RKO (cell line): ENCODE measurements around the gene SLC25A21.
"Not testable (repeated sequence)": the region's sequence is repeated elsewhere in the genome, so short reads cannot be mapped to it uniquely, and the experiment has no call there.

Experiments
- DNase-seq: peaks from one replicate; pipeline ENCODE4 v3.0.0-alpha.2; 2016; ENCODE audit warnings: low spot score

Gene SLC25A21

DNA sequence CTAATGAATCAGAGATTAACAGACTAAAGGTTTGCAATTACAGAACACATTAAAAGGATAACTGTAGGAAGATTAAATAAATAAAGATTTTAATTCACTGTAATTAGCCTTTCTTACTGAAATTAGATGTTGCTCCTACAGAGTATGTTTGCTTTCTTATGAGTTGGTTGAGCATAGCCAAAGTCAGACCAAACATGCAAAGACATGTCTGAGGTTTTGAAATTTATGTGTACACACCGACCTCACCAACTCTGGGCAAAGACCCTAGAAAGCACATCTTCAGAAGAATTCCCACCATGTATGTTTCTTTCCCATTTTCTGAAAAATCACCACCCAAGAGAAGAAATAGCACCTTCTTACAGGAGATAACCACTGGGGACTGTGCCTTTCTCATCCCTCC, 351.5 kb downstream of the SLC25A21 start:
- DNase-seq: no peak

- DNase-seq: no peak
These were observed 352.2 kb downstream of the SLC25A21 start for GRCh38 chr14:36820111-36820709.

- DNase-seq: no peak
These were observed 353.5 kb downstream of the SLC25A21 start for GRCh38 chr14:36818794-36819384.

DNA sequence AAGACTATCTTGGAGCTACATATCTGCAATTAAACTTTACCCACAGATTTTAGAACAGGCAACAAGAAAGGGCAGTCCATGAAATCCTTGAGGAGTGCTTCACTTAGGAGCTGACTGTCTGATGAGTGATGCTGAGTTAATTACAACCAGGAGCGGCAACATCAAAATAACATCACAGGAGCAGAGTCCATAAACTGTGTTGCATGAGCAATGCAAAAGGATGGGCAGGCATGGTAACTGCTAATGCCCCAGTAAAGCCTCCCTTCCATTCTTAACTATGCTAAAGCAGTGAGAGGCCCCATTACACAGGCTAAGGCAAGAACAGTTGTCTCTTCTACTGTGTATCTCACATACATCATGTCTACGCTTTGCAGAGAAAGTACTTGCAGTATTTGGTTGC, 354.2 kb downstream of the SLC25A21 start:
- no peak for DNase-seq

DNA sequence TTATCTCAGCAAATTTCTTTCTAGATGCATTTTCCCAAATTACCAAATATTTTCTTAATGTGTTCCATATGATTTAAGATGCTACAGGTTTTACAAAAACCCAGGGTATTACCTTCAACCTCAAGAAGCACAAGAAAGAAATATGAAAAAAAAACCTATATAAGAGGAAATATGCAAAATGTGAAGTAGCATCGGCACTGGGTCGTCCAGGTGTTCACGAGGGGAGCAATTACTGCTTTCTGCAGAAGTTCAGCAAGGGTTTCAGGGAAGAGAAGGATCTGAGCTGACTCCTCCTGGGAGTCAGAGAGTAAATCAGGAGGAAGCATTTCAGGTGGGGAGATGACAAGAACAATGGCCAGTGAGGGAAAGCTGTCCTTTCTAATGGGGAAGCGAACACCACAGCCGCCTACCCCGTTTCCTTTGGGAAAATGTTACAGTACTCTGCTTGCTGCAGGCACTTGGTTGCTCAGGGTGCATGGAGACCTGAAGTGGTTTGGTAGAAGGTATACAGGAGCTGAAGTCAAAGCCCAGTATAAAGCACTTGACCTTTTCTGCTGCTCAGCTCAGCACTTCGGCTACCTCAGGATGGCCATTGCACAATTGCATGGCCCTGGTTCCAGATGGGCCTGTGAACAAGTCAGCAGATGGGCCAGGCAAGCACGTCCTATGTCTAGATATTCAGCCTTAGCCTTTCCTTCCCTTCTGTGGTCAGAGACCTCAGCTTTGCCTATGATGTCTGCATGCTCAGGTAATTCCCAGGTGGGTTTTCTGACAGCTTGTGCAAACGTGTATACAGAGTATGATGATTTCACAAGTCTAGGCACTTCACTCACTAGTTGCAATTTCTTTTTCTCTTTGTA, 355.1 kb downstream of the SLC25A21 start:
- no peak for DNase-seq

- DNase-seq: no peak
These were observed 355.9 kb downstream of the SLC25A21 start for GRCh38 chr14:36816481-36816880.

- not testable (repeated sequence) for DNase-seq
These were observed 357.6 kb downstream of the SLC25A21 start for GRCh38 chr14:36814783-36815182.

DNA sequence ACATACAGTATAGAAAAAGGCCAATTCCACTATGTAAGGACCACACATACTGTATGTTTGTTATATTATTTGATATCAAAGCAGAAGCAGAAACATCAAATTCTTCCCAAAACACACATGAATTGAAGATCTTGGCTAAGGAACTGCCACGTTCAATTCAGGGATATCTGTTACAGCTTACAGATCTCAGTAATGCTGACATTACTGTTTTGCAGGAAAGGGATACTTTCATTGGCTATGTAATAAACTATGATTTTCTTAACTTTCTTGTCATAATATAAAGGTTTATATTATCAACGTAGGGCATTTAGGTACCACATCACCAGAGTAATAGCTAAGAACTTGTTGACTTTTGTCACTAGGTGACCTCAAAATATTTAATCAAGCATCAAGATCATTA, 362.2 kb downstream of the SLC25A21 start:
- no peak for DNase-seq

DNA sequence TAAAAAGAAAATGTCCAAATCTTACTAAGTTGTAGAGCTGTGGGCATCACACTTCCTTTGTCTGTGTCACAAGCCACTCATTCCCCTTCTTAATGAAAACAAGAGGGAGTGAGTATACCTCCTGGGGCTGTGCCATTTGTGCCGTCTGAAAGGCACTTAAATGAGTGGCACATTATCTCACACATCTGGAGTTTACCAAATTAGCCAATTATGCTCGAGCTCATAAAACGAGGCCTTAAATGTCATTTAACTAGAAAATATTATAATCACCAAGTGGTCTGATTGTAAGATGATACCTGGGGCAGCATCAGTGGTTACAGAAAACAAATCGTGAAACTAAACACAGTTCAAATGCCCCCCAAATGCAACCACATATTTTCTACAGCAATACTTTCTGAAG, 364.7 kb downstream of the SLC25A21 start:
- DNase-seq: no peak

DNA sequence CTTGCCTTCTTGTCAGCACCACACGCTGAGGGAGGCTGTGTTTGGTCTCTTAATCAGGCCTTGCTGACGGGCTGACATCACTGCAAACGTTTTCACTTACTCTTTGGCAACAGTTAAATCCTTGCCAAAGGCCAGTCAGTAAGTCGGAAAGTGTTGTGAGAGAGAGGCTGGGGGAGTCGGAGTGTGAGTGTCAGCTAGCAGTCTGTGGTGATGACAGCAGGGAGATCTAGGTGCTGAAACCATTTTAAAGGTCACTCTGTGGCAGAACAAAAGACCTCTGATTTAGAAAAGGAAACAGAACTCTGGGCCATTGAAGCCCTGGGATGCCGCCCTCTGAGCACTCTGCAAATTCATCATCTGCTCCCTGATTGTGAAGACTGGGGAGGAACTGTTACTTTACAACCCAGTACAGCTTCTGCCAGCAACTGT, 367.3 kb downstream of the SLC25A21 start:
- DNase-seq: no peak

DNA sequence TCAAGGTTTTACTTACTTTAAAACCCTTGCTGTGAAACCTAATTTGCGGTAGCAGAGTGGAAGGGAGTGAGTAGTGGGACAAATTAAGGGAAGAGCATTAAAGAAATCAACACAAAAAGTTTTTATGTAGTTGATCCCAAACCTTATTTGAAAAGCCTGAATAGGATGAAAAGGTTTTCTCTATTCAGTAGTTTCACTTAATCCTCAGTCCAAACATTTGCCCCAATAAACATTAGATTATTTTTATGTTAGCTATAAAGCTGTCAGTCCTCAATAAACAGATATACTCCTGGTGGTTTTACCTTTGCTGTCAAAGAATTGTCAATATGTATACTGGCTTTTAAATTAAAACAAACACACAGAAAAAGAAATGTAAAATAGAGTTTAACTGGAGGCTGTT, 374.8 kb downstream of the SLC25A21 start:
- DNase-seq: no peak

- no peak for DNase-seq
These were observed 381.0 kb downstream of the SLC25A21 start for GRCh38 chr14:36791402-36791801.

DNA sequence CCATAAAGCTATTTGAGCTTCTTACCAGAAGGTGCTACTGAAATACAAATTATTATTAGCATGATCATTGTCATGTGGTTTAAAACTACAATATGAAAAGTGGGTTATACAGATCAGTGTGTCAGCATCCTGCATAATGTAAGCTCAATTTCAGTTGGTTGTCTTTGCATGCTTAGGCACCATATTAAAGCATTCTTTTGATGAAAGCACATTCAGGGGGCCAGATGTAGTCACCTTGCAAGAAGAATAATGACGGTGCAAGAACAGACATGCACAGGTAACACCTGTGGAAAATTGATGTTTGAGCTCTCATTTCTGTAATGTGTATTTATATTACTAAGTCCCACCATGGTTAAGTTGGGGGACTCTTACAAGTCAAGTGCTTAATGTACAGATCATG, 386.9 kb downstream of the SLC25A21 start:
- DNase-seq: no peak

DNA sequence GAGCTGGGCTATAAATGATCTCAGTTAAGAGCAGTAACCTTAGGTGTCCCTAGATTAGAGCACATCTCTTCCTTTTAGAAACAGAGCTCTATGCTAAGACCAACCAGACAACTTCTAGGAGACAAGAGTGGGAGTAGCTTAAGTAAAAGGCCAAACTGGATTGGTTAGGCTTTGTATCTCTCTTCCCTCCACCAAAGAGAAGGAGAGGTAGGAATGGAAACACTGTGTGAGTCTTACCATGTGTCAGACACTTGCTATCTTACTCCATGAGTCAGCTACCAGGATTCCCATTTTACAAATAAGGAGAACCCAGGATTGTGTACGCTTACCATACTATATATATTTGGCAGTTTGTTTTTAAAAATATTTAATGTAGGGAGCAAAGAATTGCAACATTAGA, 387.9 kb downstream of the SLC25A21 start:
- peak; percentile 32 for DNase-seq

GRCh38 chr14:36781897-36782296, 390.5 kb downstream of the SLC25A21 start:
- DNase-seq: no peak

DNA sequence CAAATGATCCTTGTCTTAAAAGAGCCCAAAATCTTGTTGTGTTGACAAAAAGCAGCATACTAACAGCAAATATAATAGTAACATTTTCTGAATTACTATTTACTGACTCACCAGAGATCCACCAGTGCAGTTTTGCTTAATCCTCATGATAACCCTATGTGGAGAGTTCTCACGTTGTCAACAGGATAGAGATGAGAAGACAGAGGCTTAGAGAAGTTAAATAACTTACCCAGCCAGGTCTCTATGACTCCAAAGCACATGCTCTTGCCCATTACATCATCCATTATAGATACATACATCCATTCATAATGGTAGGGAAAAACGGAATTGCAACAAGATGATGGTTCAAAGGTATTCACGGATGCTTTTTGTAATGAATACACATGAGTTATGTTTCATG, 398.8 kb downstream of the SLC25A21 start:
- DNase-seq: peak; percentile 31

DNA sequence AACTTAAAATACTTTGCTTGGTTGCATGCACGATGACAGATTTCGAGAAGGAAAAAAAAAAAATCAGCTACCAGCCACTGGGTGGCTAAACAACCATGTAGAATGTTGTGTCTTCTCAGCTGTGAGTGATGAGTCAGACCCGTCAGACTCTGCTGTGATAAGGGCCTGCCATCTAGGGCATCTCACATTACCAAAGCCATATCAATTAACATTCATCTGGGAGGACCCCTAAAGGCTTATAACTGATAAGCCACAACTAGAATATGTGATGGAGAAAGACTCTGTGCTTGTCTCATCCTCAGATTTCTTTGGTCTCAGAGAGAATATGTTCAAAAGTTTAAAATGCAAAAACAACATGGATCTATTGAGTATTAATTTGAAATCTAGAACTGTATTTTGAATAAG, 399.3 kb downstream of the SLC25A21 start:
- DNase-seq: peak; percentile 79

GRCh38 chr14:36771028-36771640, 401.3 kb downstream of the SLC25A21 start:
- no peak for DNase-seq

GRCh38 chr14:36768638-36769337, 403.6 kb downstream of the SLC25A21 start:
- no peak for DNase-seq

- peak; percentile 89 for DNase-seq
These were observed 404.7 kb downstream of the SLC25A21 start for GRCh38 chr14:36767603-36768281.

DNA sequence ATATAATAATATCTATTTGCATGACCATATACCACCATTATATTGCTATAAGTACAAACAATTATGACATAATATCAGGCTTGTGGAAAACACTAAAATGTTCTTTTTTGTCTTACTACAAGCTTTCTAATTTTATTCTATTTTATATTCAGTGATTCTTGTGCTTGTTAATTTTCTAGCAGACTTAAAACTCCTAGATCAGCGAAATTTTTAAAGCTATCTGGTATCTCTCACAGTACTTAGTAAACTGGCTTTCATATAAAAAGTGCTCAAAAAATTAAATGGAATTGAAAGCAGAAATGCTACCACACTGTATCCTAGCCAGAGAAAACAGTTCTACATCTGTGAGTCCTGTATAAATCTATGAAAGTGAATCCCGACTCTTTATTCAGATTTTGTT, 405.4 kb downstream of the SLC25A21 start:
- DNase-seq: no peak
